ENCODE results near the gene ZDHHC6.
A peak's percentile ranks its signal among the peaks of the same experiment; 100 is the strongest.
"Not testable (repeated sequence)": the region's sequence is repeated elsewhere in the genome, so short reads cannot be mapped to it uniquely, and the experiment has no call there.

The ZDHHC6 gene, protein sequence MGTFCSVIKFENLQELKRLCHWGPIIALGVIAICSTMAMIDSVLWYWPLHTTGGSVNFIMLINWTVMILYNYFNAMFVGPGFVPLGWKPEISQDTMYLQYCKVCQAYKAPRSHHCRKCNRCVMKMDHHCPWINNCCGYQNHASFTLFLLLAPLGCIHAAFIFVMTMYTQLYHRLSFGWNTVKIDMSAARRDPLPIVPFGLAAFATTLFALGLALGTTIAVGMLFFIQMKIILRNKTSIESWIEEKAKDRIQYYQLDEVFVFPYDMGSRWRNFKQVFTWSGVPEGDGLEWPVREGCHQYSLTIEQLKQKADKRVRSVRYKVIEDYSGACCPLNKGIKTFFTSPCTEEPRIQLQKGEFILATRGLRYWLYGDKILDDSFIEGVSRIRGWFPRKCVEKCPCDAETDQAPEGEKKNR

DNA sequence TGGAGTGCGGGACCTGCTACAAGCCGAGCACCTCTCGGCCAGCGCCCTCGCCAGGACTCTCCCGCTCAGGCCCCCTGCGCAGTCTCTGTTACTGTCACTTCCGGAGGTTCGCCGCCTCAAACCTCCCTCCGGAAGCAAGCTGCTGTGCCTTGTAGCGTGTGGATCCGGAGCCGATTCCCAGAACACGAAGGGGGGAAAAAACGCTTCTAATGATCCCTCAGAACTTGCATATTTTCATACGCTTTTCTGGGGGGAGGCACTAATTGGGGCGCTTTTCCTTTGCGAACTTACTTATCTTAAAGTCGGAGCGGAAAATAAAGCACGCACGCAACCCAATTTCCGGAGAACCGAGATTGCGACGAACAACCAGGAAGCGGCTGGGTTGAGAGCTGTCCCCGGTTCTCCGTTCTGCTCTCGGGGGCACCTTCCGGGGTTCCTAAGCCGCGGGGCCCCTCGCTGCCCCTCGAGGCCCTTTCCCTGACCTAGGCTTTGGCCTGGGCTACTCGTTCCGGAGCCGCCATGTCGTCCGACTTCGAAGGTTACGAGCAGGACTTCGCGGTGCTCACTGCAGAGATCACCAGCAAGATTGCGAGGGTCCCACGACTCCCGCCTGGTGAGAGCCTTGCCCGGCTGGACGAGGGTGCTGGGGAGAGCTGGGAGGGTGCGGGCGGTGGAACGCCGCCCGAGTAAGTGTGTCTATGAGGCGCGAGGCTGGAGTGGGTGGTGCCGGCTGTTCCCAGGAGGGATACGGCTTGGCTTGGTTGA, at the start of gene ZDHHC6, which contains the start of gene VTI1A:
TSS of gene ZDHHC6 (minus strand) at position 60 of the 765 bp plus-strand sequence. CDS start 1,478 bp downstream, outside the sequence.
TSS of gene VTI1A (plus strand) at position 361 of the 765 bp plus-strand sequence. CDS start at position 520, 159 bp downstream.
- DNase-seq = peak; percentile 81 to 88

DNA sequence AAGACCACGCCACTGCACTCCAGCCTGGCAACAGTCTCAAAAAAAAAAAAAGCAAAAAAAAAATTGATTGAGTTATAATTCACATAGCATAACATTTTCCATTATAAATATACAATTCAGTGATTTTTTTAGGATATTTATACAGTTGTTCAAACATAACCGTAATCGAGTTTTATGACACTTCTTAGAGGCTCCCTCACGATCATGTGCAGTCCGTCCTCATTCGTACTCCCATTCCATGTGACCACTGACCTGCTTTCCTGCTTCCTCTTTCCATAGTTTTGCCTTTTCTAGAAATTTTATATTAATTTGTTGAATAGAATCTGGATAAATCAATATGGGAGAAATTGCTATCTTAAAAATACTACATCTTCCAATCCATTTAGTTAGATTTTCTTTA, 46.0 kb upstream of the ZDHHC6 start:
- no peak for DNase-seq

DNA sequence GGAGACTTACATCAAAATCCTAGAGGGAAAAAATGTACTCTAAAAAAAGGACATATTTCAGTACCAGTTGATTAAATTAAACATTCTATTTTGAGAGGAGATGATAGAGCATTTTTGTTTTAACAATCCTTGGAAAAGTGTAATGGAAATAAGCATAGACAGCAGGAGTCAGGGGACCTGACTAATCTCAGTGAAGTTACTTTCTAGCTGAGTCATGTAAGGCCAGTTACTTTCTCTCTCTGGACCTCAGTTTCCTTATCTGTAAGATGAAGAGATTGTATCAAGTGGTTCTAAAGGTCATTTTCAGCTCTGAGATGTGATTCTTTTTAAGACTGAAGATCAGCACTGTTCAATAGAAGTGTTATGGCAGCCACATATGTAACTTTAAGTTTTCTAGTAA, 44.4 kb upstream of the ZDHHC6 start:
- DNase-seq = no peak

DNA sequence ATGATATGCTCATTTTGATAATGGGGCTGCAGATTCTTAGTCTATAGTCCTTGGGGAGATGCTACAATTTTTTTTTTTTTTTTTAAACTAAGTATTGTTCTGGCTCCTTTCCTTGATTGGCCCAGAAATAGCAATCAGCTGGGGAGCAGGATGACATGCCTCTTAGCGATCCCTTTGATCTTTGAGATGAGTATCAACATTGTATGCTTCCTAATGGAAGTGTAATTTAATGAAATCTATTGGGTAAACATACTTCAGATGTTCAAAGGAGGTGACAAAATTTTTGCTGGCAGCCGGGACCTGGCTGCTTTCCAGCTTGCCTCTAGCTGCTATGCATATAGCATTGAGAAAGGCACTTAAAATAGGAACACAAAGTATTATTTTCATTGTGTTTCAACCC, 43.8 kb upstream of the ZDHHC6 start:
- DNase-seq = no peak

DNA sequence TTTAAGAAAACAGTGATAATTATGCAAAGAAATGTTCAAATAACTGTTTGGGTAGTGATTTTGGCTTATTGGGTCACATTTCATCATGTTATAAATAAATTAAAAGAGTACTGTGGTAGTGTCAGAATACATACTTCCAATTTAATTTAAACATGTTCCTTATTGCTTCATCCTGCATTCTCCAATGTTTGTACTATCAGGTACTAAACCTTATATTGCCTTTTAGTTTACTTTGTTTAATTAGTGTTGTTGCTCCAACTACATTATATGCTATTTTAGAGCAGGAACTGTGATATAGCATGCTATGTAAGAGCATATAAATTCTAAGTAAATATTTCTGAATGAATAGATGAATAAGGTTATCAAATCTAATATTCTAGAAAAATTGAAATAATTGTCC, 41.2 kb upstream of the ZDHHC6 start:
- DNase-seq = no peak

DNA sequence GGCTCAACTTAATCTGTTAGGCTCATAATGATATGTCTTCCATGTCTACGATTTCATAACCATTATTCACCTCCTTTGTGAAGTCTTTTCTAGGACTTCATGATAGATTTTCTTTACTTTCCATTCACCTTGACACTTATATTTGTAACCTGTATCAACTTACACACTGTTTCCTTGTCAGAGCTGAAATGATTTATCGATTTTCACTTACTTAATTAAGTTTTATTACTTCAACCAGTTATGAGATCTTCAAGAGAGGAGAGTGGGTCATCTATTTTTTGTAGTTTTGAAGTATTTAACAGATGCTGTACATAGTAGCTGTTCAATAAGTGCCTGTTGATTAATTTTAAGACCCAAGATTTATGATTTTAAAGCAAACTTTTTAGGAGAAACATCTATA, 37.7 kb upstream of the ZDHHC6 start:
- DNase-seq = no peak

DNA sequence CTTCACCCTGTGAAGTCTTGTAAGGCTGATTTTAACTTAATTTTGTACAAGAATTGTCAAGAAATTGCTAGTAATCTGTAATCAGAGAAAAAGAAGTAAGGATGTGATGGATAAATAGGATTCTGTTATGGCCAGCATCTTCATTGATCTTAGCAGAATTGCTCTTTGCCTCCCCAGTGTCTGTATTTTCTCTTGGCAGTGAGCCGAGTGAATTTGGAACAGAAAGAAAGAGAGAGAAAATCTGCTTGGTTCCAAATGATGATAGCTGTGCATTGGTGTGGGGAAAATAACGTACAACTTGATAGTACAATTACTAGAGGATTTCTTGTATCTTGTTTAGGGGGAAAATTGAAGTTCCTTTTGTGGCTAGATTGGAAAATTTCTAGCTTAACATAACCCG, 34.9 kb upstream of the ZDHHC6 start:
- DNase-seq = no peak

DNA sequence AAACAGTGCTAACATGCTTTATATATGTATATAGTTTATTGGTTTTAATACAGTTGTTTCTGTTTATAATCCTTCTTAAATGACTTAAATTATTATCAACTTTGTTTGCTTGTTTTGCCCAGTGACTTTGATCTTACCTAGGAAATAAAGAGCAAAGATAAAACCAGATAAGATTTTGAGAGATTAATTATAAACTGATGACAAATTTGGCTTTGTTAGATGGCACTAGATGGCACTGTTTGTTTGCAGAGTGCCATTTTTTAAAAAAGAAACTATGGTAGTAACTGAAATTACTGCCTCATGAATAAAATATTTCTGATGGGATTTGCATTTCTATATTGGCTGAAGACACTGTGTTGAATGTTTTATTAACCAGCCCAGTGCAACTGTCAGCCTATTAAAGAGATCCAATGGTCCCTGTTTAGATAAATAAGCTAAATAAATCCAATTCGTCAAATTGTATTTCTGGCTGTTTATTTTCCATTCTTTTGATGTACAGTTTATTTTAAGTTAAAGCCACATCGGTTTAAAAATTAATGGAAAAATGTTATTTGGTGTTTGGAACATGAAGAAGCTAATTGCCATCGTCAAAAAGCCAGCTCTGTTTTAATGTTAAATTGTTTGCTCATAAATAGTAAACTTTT, 29.0 kb upstream of the ZDHHC6 start:
- peak in 1 of 2 donors; percentile 24 for DNase-seq

DNA sequence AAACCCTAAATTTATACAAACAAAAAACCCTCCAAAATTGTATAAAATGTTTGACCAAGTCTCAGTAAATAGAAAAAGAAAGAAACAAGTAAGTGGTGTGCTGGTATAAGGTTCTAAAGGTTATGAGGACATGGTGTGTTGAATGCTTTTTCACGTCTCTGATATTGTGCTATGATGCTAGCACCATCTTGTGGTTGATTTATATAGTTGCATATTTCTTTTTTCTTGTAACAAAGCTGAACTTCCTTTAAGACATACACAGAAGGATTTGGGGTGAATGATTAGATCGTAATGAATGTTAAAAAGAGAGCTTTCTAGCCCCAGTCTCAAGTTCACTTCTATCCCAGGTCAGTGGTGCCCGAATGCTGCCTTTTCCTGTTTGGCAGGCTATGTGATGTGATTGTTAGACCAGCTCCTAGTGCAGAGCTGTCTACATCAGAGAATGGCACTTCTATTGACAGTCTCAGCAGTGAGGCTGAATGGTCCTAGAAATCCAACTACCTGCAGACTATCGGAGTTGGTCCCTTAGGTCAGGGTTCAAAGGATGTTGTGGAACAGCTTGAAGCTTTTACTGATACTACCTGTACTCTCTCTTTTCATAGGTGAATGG, 25.3 kb upstream of the ZDHHC6 start:
- DNase-seq = peak in 1 of 2 donors; percentile 57

DNA sequence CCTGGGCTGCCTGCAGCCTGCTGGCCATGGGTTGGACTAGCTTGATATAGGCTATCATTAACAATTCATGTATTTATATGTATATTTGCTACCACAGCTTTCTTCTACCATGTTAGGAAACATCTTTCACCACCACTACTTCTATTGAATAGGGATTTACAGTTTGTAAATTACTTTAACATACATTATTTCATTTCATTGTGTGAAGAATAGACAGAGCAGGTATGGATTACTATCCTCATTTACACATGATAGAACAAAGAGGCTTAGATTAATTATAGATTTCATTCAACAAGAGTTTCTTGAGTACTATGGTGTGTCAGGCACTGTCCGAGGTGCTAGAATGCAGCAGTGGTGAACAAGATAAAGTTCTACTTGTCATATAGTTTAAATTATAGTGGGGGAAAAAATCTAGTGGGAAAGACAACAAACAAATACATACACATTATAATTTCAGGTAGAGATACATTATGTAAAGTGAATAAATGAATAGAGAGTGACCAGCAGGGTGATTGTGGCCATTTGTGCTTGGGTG, 20.9 kb upstream of the ZDHHC6 start:
- DNase-seq = no peak

DNA sequence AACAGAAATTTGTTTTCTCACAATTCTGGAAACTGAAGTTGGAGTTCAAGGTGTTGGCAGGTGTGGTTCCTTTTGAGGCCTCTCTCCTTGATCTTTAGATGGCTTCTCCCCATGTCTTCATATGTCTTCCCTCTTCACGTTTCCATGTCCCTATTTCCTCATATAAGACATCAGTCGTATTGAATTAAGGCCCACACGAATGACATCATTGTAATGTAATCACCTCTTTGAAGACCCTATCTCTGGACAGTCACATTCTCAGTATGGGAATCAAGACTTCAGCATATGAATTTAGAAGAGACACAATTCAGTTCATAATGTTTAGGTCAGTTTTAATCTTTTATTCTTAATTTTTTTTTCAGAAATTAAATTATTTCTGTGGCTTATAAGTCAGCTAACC, 20.1 kb upstream of the ZDHHC6 start:
- DNase-seq = no peak

DNA sequence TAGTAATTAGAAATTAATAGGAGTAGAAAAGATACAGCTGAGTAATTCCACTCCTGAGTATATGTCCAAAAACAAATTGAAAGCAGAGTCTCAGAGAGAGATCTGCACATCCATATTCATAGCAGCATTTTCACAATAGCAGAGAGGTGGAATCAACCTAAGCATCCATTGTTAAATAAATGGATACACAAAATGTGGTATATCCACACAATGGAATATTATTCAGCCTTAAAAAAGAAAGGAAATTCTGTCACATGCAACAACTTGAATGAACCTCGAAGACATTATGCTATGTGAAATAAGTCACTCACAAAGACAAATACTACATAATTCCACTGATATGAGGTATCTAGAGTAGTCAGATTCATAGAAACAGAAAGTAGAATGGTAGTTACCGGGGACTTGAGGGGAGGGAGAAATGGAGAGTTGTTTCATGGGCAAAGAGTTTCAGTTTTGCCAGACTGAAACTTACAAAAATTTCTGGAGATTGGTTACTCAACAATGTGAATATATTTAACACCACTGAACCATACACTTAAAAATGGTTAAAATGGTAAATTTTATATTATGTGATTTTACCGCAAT, 18.7 kb upstream of the ZDHHC6 start:
- DNase-seq = no peak

DNA sequence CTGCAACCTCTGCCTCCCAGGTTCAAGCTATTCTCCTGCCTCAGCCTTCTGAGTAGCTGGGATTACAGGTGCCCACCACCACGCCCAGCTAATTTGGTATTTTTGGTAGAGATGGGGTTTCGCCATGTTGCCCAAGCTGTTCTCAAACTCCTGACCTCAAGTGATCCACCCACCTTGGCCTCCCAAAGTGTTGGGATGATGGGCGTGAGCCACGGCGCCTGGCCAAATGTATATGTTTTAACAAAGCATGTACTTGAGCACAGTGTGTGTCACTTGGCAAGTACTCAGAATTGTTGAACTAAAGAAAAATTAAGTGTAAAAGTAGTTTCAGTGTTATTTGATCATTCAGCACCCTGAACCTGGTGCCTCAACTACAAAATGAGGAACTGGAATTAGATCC, 17.4 kb upstream of the ZDHHC6 start:
- DNase-seq = not testable (repeated sequence)

DNA sequence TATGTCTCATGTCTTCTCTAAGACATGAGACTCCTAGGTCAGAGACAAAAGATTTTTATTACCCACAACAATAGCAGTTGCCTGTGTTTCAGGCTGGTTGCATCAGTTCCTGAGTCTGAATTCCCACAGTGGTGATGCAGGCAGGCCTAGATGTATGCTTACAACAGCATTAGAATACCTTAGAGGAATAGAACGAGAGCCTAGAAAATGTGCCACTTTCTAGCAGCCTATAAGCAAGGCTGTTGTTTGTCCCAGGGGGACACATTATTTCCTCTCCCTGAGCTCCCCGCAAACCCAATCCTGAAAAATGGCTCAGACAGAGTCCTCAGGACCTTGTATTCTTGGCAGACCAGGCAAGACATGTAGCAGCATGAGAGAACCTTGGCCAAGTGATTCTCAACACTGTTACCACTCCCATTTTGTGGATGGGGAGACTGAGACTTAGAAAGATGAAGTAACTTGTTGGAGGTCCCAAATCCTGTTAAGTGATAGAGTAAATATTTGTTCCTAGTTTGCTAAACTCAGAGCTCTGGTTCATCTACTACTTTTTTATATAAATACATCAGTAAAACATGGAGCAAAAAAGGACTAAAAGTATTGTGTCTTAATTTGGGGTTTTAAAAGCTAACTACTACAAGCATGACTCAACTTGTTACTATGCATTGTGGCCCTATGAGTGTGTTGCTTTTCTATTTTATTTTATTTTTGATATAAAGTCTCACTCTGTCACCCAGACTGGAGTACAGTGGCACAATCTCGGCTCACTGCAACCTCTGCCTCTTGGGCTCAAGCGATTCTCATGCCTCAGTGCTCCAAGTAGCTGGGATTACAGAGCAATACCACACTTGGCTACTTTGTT, 14.5 kb upstream of the ZDHHC6 start:
- no peak for DNase-seq

DNA sequence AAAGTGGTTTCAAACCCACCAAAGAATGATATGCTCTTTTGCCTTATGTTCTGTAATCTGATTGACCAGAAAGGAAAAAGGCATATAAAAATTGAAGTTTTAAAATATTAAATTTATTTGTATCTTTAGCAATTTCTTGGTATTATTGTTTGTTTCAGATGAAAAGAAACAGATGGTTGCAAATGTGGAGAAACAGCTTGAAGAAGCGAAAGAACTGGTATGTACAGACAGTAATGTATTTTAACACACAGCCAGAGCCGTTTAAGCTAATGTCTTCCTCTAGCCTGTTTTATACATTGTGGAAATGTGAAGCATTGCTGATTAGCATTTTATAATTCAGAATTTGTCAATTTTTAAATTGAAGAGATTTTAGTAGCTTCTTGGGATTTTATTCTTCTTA, 13.7 kb upstream of the ZDHHC6 start:
- DNase-seq = no peak

DNA sequence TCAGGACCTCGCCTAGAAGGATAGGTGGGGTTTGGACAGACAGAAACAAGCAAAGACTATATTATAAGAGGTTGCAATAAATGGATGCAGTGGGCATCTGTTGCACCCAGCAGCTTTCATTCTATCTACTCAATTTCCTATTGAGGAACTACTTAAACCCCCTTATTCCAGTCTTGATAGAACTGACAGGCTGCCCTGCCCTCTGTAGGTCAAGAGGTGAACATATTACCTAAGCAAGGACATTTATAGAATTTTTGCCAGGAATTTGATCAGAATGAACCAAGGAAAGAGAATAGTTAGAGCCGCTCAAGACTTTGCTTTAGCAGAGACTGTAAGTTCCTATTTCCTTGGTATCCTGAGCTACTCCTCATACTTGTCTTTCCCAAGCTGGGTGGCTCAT, 9.8 kb upstream of the ZDHHC6 start:
- no peak for DNase-seq

DNA sequence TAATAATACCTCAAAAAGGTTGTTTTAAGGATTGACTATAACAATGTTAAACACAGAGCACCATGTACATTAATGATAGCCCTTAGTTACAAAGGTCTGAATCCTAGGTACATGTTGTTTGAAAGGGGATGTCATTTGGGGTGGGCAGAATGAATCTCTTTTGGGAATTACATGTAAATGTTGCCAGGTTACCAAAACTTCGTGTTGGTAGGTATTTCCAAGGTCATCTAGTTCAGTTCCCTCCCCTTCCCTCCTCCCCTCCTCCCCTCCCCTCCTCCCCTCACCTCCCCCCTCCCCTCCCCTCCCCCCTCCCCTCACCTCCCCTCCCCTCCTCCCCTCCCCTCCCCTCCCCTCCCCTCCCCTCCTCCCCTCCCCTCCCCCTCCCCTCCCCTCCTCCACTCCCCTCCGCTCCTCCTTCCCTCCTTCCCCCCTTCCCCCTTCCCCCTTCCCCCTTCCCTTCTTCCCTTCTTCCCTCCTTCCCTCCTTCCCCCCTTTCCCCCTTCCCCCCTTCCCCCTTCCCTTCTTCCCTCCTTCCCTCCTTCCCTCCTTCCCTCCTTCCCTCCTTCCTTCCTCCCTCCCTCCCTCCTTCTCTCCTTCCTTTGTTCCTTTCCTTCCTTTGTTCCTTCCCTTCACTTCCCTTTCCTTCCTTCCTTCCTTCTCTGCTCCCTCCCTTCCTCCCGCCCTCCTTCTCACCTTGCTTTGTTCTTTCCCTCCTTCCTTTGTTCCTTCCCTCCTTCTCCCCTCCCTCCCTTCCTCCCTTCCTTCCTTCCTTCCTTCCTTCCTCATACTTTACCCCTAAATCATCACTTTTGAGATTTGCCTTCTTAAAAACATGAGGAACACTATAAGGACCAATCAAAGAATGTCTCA, 8.4 kb upstream of the ZDHHC6 start:
- DNase-seq = no peak

DNA sequence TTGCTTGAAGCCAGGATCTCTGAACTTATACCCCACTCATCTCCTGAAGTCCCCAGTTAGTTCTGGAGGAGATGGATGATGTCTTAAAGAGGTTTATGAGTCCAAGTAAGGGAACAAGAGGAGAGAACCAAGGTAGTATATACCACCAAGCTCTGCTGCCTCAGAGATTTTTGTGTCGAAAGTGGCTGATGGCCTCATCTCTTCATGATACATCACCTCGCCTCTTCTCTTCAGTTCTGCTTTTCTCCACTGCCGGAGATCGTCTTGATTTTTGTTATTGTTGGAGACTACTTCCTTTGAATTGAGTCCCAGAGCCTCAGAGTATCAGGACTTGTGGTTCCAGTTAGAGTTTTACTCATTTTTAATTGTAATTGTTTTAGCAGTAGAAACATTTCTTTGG, 2.2 kb upstream of the ZDHHC6 start:
- DNase-seq = no peak

DNA sequence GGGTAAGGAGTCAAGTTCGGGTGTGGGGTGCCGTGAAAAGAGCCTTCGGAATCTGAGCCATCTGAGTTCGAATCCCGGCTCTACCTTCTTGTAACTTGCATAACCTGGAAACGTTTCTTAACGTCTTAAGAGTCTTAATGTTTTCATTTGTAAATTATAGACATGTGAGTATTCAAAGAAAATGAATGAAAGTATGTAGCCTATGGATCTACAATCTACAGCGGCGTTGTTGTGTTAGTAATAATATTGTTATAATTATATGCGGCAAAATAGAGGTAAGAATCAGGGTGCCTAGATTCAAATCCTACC, 860 bp upstream of the ZDHHC6 start:
- no peak for DNase-seq

DNA sequence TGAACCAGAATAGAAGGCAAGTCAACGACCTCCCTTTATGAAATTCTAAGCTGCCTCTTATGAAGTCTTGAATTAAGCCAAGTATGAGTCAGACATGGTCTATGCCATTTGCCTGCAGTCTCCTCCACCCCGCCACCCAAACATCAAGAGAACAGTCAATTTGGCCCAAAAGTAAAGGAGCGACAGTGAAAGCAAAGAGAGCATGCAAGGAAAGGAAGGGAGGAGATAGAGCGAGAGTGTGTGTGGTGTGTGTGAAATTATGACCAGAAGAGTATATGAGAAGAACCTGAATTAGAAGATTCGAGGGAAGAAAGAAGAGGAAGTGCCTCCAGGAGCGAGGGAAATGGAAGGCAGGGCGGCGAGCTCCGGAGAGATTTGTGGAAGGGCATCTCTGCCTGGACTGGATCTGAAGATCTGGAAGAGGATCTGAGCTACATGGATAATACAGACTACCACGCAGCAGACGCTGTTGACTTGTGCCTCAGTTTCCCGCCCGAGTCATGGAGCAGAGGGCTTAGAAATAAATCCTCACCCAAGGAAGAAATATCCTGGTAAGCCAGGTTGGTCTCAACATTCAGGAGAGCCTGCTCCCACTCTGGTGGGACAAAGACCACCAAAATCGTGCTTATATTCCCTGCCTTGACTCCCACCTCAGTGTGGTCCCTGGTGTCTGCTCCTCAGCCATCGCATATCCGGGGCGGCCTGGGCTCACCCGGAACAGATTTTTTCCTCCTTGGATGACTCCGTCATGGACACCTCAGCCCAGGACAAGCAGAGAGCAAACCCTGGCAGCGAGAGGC, 459 bp downstream of the ZDHHC6 start:
- DNase-seq = peak in 1 of 2 donors; percentile 13
